ENCODE measurements around the gene ATP4B. TPM values are rescaled to one million over a fixed set of nuclear protein-coding genes. Genes with fewer than 3 reads are reported as not detected.

The ATP4B gene
- polyA plus RNA-seq, 1 of the 3 experiments (the other 2 are of a cell fraction), result not detected

- Histone ChIP-seq H3K9ac (no peak overlapping the region), H3F3A (replicated peaks; ENCODE audit: insufficient read depth) (no peaks in the 10 kb centered on the region), H3K4me2 (no peak overlapping the region), H3K9me2 (no peaks in the 10 kb centered on the region), H3K4me3 (ENCODE audit: low read depth in 2 of 2, low read length in 1 of 2) (no peak overlapping the region), H3K27me3 (ENCODE audit: insufficient read depth) (no peaks in the 10 kb centered on the region), H3K36me3 (replicated peaks in 1 of 2; ENCODE audit: control insufficient read depth in 1 of 2, insufficient read depth in 2 of 2, low read length in 1 of 2) (peaks cover 8 to 21% of the 10 kb centered on the region in 2 experiments), H4K20me1 (ENCODE audit: insufficient read depth) (peaks cover 61% of the 10 kb centered on the region; the same call in 1 of the 2 replicates), H3K79me2 (ENCODE audit: insufficient read depth) (peaks cover 85% of the 10 kb centered on the region), H3K27ac (ENCODE audit: low read depth in 2 of 2, low read length in 1 of 2) (no peak overlapping the region), H3K4me1 (ENCODE audit: control insufficient read depth in 1 of 2, insufficient read depth in 2 of 2, low read depth in 1 of 2, low read length in 1 of 2) (no peaks in the 10 kb centered on the region), H3K9me3 (no peaks in the 10 kb centered on the region), H2AFZ (ENCODE audit: low read depth) (no peak overlapping the region)
- DNase-seq, result no peak
- ChIA-PET CTCF (no interaction called here), POLR2A (no interaction called here)
- 93% methylated on average over 13 of the region's 25 CpGs for WGBS (ENCODE audit: low lambda C conversion rate)
- TF ChIP-seq POLR2AphosphoS5 (IDR thresholded peaks at IDR 0.05; ENCODE audit: low read depth, low read length) (no peak), TAF1 (IDR thresholded peaks at IDR 0.05; ENCODE audit: borderline replicate concordance, low read depth, low read length) (no peak), CHD2 (IDR thresholded peaks at IDR 0.05; ENCODE audit: low read length, partially characterized antibody) (no peak), EP300 (IDR thresholded peaks at IDR 0.05; ENCODE audit: borderline replicate concordance in 1 of 2, low read depth in 1 of 2, low read length in 1 of 2) (no peak), JUND (IDR thresholded peaks at IDR 0.05) (no peak), GATA2 (CRISPR knock-in tag; IDR thresholded peaks at IDR 0.05) (no peak), FOXM1 (IDR thresholded peaks at IDR 0.05; ENCODE audit: low read depth) (no peak), RAD21 (IDR thresholded peaks at IDR 0.05; ENCODE audit: low read length) (no peak), SIN3A (IDR thresholded peaks at IDR 0.05; ENCODE audit: borderline replicate concordance, low read depth, low read length) (no peak)
- TF ChIP-seq, protein P1, sequence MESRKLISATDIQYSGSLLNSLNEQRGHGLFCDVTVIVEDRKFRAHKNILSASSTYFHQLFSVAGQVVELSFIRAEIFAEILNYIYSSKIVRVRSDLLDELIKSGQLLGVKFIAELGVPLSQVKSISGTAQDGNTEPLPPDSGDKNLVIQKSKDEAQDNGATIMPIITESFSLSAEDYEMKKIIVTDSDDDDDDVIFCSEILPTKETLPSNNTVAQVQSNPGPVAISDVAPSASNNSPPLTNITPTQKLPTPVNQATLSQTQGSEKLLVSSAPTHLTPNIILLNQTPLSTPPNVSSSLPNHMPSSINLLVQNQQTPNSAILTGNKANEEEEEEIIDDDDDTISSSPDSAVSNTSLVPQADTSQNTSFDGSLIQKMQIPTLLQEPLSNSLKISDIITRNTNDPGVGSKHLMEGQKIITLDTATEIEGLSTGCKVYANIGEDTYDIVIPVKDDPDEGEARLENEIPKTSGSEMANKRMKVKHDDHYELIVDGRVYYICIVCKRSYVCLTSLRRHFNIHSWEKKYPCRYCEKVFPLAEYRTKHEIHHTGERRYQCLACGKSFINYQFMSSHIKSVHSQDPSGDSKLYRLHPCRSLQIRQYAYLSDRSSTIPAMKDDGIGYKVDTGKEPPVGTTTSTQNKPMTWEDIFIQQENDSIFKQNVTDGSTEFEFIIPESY (IDR thresholded peaks at IDR 0.05; ENCODE audit: borderline replicate concordance, low read depth), result no peak
- TF ChIP-seq, protein P2, sequence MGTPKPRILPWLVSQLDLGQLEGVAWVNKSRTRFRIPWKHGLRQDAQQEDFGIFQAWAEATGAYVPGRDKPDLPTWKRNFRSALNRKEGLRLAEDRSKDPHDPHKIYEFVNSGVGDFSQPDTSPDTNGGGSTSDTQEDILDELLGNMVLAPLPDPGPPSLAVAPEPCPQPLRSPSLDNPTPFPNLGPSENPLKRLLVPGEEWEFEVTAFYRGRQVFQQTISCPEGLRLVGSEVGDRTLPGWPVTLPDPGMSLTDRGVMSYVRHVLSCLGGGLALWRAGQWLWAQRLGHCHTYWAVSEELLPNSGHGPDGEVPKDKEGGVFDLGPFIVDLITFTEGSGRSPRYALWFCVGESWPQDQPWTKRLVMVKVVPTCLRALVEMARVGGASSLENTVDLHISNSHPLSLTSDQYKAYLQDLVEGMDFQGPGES (IDR thresholded peaks at IDR 0.05; ENCODE audit: low read depth, low read length), result no peak
Measured at GRCh38 chr13:113607889-113608635, 49.9 kb downstream of the ATP4B start.

GRCh38 chr13:113607056-113607888 lies 50.7 kb downstream of the ATP4B start:
- POLR2A ChIA-PET, result no interaction called here
- DNase-seq, result no peak
- H3K9ac ChIP-seq, result no peak overlapping the region
- 94% methylated on average over 16 of the region's 28 CpGs for WGBS (ENCODE audit: low lambda C conversion rate)
- H2AFZ ChIP-seq (ENCODE audit: low read depth), result no peak overlapping the region
- no peaks in the 10 kb centered on the region for H3K4me1 ChIP-seq (ENCODE audit: control insufficient read depth in 1 of 2, insufficient read depth in 2 of 2, low read depth in 1 of 2, low read length in 1 of 2)
- H3K27ac ChIP-seq (ENCODE audit: low read depth in 2 of 2, low read length in 1 of 2), result no peak overlapping the region
- no peaks in the 10 kb centered on the region for H3F3A ChIP-seq (replicated peaks; ENCODE audit: insufficient read depth)
- CTCF ChIA-PET, result interaction anchor here (1.1 kb wide), 1 partner anchor 32 kb away, joined by 3 read pairs; no protein-coding TSS in a partner anchor
- H3K79me2 ChIP-seq (ENCODE audit: insufficient read depth), result peaks cover 85% of the 10 kb centered on the region
- H3K36me3 ChIP-seq (replicated peaks in 1 of 2; ENCODE audit: control insufficient read depth in 1 of 2, insufficient read depth in 2 of 2, low read length in 1 of 2), result peaks cover 8 to 21% of the 10 kb centered on the region in 2 experiments
- H3K9me3 ChIP-seq, result no peaks in the 10 kb centered on the region
- H3K4me2 ChIP-seq, result no peak overlapping the region
- no peaks in the 10 kb centered on the region for H3K9me2 ChIP-seq
- no peaks in the 10 kb centered on the region for H3K27me3 ChIP-seq (ENCODE audit: insufficient read depth)
- H4K20me1 ChIP-seq (ENCODE audit: insufficient read depth), result peaks cover 59% of the 10 kb centered on the region; the same call in 1 of the 2 replicates
- no peak overlapping the region for H3K4me3 ChIP-seq (ENCODE audit: low read depth in 2 of 2, low read length in 1 of 2)
- TF ChIP-seq POLR2AphosphoS5 (IDR thresholded peaks at IDR 0.05; ENCODE audit: low read depth, low read length), result no peak
- no peak for TF ChIP-seq MXI1 (IDR thresholded peaks at IDR 0.05; ENCODE audit: low read depth, low read length)
- TF ChIP-seq GATA2 (CRISPR knock-in tag; IDR thresholded peaks at IDR 0.05), result no peak
- no peak for TF ChIP-seq NRF1 (IDR thresholded peaks at IDR 0.05; ENCODE audit: low read depth, low read length)
- TF ChIP-seq YY1 (IDR thresholded peaks at IDR 0.05; ENCODE audit: low read depth), result no peak
- no peak for TF ChIP-seq USF2 (IDR thresholded peaks at IDR 0.05; ENCODE audit: borderline replicate concordance, low read depth, low read length)
- TF ChIP-seq USF1 (IDR thresholded peaks at IDR 0.05; ENCODE audit: borderline replicate concordance, low read depth), result no peak
- no peak for TF ChIP-seq FOXM1 (IDR thresholded peaks at IDR 0.05; ENCODE audit: low read depth)
- no peak for TF ChIP-seq ELF1 (IDR thresholded peaks at IDR 0.05)
- TF ChIP-seq RXRA (IDR thresholded peaks at IDR 0.05; ENCODE audit: borderline replicate concordance, low read depth), result no peak
- TF ChIP-seq RFX5 (IDR thresholded peaks at IDR 0.05; ENCODE audit: low read length), result no peak
- TF ChIP-seq SMC3 (IDR thresholded peaks at IDR 0.05; ENCODE audit: low read depth, low read length), result no peak
